Activated CD8-positive, alpha-beta memory T cell treated with anti-CD3 and anti-CD28 coated beads, Interleukin-2, amount 10 ng/mL, durations not matched to agents 7 days and 5 days (primary cell): ENCODE data around the gene PLB1. TPM values are rescaled to one million over a fixed set of nuclear protein-coding genes. Genes with fewer than 3 reads are reported as not detected.
A peak's percentile ranks its signal among the peaks of the same experiment; 100 is the strongest.
"Not testable (repeated sequence)": the region's sequence is repeated elsewhere in the genome, so short reads cannot be mapped to it uniquely, and the experiment has no call there.

Experiments
- ATAC-seq: fragments of 150-1000 bp; cut with Tn5 transposase; one replicate; pipeline ENCODE4 v1.10.0; 2021; ENCODE audit warnings: moderate library complexity
- CTCF ChIA-PET: fragments of 350-600 bp; sonication (Branson Sonifier 250); formaldehyde crosslinking; loops from one replicate; lab custom pipeline; 2021; ENCODE audit warnings: antibody characterized with exemption; lab: Charles Lee
- DNase-seq: peaks from one replicate; pipeline ENCODE4 v3.0.0-alpha.2; 2020
- H3K27ac Mint-ChIP-seq: one replicate; pipeline ENCODE4 v1.8.0; 2021; ENCODE audit warnings: mild to moderate bottlenecking, mixed read lengths
- H3K27me3 Mint-ChIP-seq: one replicate; pipeline ENCODE4 v1.8.0; 2021; ENCODE audit warnings: mixed read lengths
- H3K36me3 Mint-ChIP-seq: one replicate; pipeline ENCODE4 v1.8.0; 2021; ENCODE audit warnings: mild to moderate bottlenecking, mixed read lengths
- H3K4me1 Mint-ChIP-seq: one replicate; pipeline ENCODE4 v1.8.0; 2021; ENCODE audit warnings: mixed read lengths
- H3K4me3 Mint-ChIP-seq: one replicate; pipeline ENCODE4 v1.8.0; 2021; ENCODE audit warnings: mild to moderate bottlenecking, moderate library complexity, mixed read lengths
- H3K9me3 Mint-ChIP-seq: one replicate; pipeline ENCODE4 v1.8.0; 2022; ENCODE audit warnings: low read depth, mixed read lengths
- total RNA-seq, 2 experiments: library from RNA; stranded (reverse); gene quantifications; one replicate each; pipeline ENCODE4 v1.2.3, GENCODE V29; 2021

PLB1 gene
- total RNA-seq, 2 experiments from 2014 or later, result 0.67 to 1.2 TPM

DNA sequence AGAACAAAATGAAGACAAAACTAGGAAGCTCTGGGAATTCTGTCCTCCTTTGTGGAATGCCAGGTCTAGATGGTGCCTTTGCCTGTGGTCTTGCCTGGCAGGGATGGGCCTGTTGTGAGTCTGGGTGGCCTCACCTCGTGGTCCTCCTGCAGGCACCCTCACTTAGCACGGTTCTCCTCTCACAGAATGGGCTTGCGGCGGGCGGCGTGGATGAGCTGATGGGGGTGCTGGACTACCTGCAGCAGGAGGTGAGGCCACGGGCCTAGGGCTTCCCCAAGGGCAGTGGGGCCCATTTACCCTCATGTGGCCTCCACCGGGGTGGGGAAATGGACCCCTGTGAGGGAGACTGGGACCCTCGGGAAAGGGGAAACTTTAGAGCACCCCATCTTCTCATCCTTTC, 42.3 kb downstream of the PLB1 start:
- H3K27ac Mint-ChIP-seq, result no peak overlapping the region

DNA sequence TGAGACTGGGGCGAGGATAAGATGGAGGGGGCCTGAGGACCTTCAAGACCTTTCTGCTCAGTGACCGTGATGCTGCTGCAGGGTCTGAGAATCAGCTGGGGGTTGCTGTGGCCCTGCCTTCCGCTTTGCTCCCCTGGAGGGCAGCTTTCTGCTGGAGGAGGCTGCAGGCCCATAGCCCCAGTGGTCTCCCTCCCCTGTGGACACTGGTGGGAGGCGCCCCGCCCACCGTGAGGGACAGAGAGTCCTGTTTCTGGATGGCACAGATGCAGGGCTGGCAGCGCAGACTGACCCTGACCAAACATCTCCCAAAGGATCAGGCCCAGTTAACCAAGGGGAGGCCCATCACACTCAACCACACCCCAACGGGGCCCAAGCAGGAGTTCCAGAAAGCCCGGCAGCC, 42.8 kb downstream of the PLB1 start:
- no peak for DNase-seq
- Mint-ChIP-seq H3K36me3 (peaks cover 4% of the 10 kb centered on the region), H3K27me3 (peaks cover 8% of the 10 kb centered on the region)

More for the DNA sequence above, 42.3 kb downstream of the PLB1 start:
- H3K4me3 Mint-ChIP-seq, result no peak overlapping the region
- DNase-seq, result no peak
- peaks cover 9% of the 10 kb centered on the region for H3K4me1 Mint-ChIP-seq
- CTCF ChIA-PET, result no interaction called here
- peaks cover 10% of the 10 kb centered on the region for H3K27me3 Mint-ChIP-seq
- no peaks in the 10 kb centered on the region for H3K9me3 Mint-ChIP-seq
- ATAC-seq, result no peak
- H3K36me3 Mint-ChIP-seq, result peaks cover 4% of the 10 kb centered on the region

DNA sequence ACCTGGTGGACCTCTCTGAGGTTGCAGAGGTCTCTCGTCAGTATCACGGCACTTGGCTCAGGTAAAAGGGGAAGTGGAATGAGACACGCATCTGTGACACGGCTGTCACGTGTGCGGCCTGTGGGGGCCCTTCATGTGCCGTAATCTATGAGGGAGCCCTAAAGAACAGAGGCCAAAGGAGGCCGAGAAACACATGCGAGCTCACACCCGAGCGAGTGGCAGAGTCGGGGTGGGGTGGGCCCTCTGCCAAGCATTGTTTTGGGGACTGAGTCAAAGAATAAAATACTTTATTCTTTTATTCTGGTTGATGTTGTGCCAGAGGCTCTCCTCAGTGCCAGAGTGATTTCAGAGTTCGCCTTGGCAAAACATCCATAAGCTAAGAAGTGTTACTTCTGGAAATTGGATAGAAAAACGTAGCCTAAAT, 43.3 kb downstream of the PLB1 start:
- H3K27me3 Mint-ChIP-seq, result peaks cover 3% of the 10 kb centered on the region
- no peaks in the 10 kb centered on the region for H3K9me3 Mint-ChIP-seq
- CTCF ChIA-PET, result no interaction called here
- DNase-seq (no peak), ATAC-seq (no peak)
- peaks cover 14% of the 10 kb centered on the region for H3K4me1 Mint-ChIP-seq
- peaks cover 4% of the 10 kb centered on the region for H3K36me3 Mint-ChIP-seq
- no peak overlapping the region for H3K27ac Mint-ChIP-seq
- H3K4me3 Mint-ChIP-seq, result no peak overlapping the region

More for the DNA sequence above, 42.8 kb downstream of the PLB1 start:
- ATAC-seq, result no peak
- CTCF ChIA-PET, result no interaction called here
- Mint-ChIP-seq H3K27ac (no peak overlapping the region), H3K9me3 (no peaks in the 10 kb centered on the region), H3K4me3 (no peak overlapping the region), H3K4me1 (peaks cover 10% of the 10 kb centered on the region)

- H3K27me3 Mint-ChIP-seq, result no peaks in the 10 kb centered on the region
- H3K27ac Mint-ChIP-seq, result no peak overlapping the region
- DNase-seq, result no peak
- H3K4me3 Mint-ChIP-seq, result no peak overlapping the region
- H3K4me1 Mint-ChIP-seq, result peaks cover 57% of the 10 kb centered on the region
- H3K9me3 Mint-ChIP-seq, result no peaks in the 10 kb centered on the region
- H3K36me3 Mint-ChIP-seq, result peaks cover 2% of the 10 kb centered on the region
- CTCF ChIA-PET, result interaction anchor here (1.3 kb wide), 1 partner anchor 14 kb away, joined by 6 read pairs; no protein-coding TSS in a partner anchor
- no peak for ATAC-seq
These were observed 47.6 kb downstream of the PLB1 start for GRCh38 chr2:28543316-28544035.

- DNase-seq, result no peak
- Mint-ChIP-seq H3K36me3 (peaks cover 2% of the 10 kb centered on the region), H3K4me3 (no peak overlapping the region), H3K4me1 (peaks cover 61% of the 10 kb centered on the region), H3K27me3 (no peaks in the 10 kb centered on the region), H3K9me3 (no peaks in the 10 kb centered on the region), H3K27ac (peak overlapping the region; percentile 84)
- no peak for ATAC-seq
- CTCF ChIA-PET, result no interaction called here
These were observed 48.1 kb downstream of the PLB1 start for GRCh38 chr2:28544036-28544346.

DNA sequence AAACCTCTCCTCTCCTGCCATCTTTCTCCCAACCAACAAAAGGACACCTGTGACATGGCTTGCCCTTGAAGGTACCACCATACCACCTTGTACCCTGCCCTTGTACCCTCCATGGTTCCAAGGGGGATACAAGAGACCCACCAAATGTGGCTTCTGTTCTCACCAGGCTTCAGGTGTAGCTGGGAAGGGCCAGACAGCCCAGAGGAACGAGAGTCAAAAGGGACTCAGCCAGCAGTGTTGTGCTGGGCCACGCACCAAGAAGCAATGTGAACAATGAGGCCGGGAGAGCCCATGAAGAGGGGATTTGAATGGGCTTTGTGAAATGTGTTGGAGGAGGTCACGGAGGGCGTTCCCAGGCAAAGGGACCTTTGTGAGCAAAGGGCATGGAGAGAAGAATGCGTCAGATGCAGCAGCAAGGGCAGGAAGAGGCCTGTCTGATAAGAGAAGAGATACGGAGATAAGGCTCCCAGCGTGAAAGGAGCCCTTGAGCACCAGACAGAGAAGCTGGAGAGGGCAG, 48.6 kb downstream of the PLB1 start:
- Mint-ChIP-seq H3K36me3 (peaks cover 2% of the 10 kb centered on the region), H3K4me3 (peak overlapping the region; percentile 3), H3K27me3 (no peaks in the 10 kb centered on the region), H3K9me3 (no peaks in the 10 kb centered on the region), H3K4me1 (peaks cover 63% of the 10 kb centered on the region), H3K27ac (peak overlapping the region; percentile 84)
- ATAC-seq (peak; percentile 5), DNase-seq (no peak)
- CTCF ChIA-PET, result interaction anchor here (1.3 to 1.6 kb wide), 2 partner anchors 11 to 23 kb away, joined by 4 to 5 read pairs; no protein-coding TSS in a partner anchor

DNA sequence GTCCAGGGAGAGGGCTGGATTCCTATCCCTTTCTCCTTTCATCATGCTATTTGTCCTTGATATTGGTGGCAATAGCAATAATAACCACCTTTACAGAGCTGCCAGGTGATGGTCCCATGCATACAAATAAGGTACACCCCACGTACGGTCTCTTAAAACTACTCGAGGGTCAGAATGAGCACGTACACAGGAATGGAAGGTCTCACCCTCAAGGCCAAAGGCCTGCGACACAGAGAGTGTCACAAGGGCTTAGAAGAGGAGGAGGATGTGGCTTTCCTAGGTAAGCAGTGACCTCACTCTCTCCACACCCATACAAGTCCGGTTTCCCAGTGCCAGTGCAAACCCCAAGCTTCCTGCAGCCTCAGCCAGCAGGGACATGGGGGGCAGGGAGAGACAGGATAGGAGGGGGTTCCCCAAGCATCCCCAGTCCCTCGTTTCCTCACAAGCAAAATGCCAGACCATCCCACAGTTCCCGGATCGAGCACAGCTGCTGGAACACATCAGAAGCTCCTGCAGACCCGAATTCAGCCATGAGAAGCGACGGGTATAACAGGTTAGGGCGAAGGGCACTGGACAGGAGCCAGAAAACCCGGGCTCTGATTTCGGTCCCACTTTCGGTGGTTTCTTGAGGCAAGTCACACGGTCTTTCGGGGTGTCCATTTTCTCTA, 49.2 kb downstream of the PLB1 start:
- CTCF ChIA-PET, result interaction anchor here (1.1 to 1.6 kb wide), 3 partner anchors 11 to 266 kb away, joined by 3 to 5 read pairs (median 4); no protein-coding TSS in a partner anchor
- DNase-seq (peak; percentile 83), ATAC-seq (peak; percentile 82)
- peak overlapping the region; percentile 32 for H3K4me3 Mint-ChIP-seq
- peak overlapping the region; percentile 84 for H3K27ac Mint-ChIP-seq
- no peaks in the 10 kb centered on the region for H3K9me3 Mint-ChIP-seq
- peaks cover 66% of the 10 kb centered on the region for H3K4me1 Mint-ChIP-seq
- no peaks in the 10 kb centered on the region for H3K27me3 Mint-ChIP-seq
- peaks cover 2% of the 10 kb centered on the region for H3K36me3 Mint-ChIP-seq

GRCh38 chr2:28545590-28546200, 49.8 kb downstream of the PLB1 start:
- H3K27ac Mint-ChIP-seq, result peak overlapping the region; percentile 84
- H3K4me3 Mint-ChIP-seq, result no peak overlapping the region
- peak; percentile 90 for DNase-seq
- H3K4me1 Mint-ChIP-seq, result peaks cover 66% of the 10 kb centered on the region
- ATAC-seq, result peak; percentile 71
- CTCF ChIA-PET, result interaction anchor here (0.6 to 1.6 kb wide), 4 partner anchors 10 to 265 kb away, joined by 3 to 5 read pairs (median 4); no protein-coding TSS in a partner anchor
- no peaks in the 10 kb centered on the region for H3K27me3 Mint-ChIP-seq
- peaks cover 2% of the 10 kb centered on the region for H3K36me3 Mint-ChIP-seq
- no peaks in the 10 kb centered on the region for H3K9me3 Mint-ChIP-seq

- Mint-ChIP-seq H3K9me3 (no peaks in the 10 kb centered on the region), H3K4me1 (peaks cover 66% of the 10 kb centered on the region), H3K27me3 (no peaks in the 10 kb centered on the region), H3K27ac (peak overlapping the region; percentile 84), H3K4me3 (no peak overlapping the region), H3K36me3 (peaks cover 2% of the 10 kb centered on the region)
- CTCF ChIA-PET, result interaction anchor here (0.6 to 2.4 kb wide), 4 partner anchors 10 to 265 kb away, joined by 3 to 17 read pairs (median 4); no protein-coding TSS in a partner anchor
- ATAC-seq (no peak), DNase-seq (no peak)
These were observed 50.4 kb downstream of the PLB1 start for GRCh38 chr2:28546242-28546641.

- H3K27ac Mint-ChIP-seq, result peak overlapping the region; percentile 75
- DNase-seq (no peak), ATAC-seq (no peak)
- peaks cover 2% of the 10 kb centered on the region for H3K36me3 Mint-ChIP-seq
- no peak overlapping the region for H3K4me3 Mint-ChIP-seq
- CTCF ChIA-PET, result interaction anchor here (0.6 to 2.4 kb wide), 7 partner anchors 11 to 779 kb away, joined by 3 to 17 read pairs (median 4); no protein-coding TSS in a partner anchor
- H3K4me1 Mint-ChIP-seq, result peaks cover 68% of the 10 kb centered on the region
- no peaks in the 10 kb centered on the region for H3K27me3 Mint-ChIP-seq
- H3K9me3 Mint-ChIP-seq, result no peaks in the 10 kb centered on the region
These were observed 51.5 kb downstream of the PLB1 start for GRCh38 chr2:28547223-28547860.

DNA sequence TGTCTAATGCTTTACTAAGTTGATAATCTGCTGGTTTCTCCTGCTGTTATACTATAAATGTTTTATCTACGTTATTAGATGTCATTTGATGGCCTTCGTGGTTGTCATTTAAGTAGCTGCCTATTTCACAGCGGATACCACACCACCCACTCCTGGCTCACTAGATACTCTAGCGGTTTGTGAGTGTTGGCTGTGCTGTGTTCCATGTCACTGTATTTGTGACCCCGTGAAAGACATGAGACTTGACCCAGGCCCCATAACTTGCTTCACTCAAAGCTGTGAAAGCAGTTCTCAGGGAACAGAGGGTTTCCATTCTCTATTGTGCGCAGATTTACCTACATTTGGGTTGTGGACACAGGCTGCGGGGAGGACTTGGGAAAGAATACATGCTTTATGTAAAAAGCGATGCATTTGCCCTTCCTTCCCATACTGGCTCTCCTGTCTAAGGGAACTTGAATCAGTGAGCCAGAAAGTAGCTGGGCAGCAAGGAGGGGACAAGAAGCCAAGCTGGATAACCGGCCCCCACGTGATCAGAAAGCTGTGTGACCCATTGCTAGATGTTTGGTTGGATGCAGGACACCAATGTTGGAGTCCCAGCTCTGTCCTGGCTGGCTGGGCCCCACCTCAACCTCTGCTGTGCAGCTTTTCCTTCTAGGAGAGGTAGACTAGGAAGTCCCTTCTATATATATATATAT, 52.2 kb downstream of the PLB1 start:
- Mint-ChIP-seq H3K4me1 (peaks cover 66% of the 10 kb centered on the region), H3K27ac (peak overlapping the region; percentile 75), H3K4me3 (no peak overlapping the region), H3K9me3 (no peaks in the 10 kb centered on the region), H3K27me3 (no peaks in the 10 kb centered on the region), H3K36me3 (no peaks in the 10 kb centered on the region)
- peak; percentile 76 for DNase-seq
- CTCF ChIA-PET, result interaction anchor here (1.0 to 2.4 kb wide), 6 partner anchors 10 to 780 kb away, joined by 3 to 17 read pairs (median 5); no protein-coding TSS in a partner anchor
- ATAC-seq, result peak; percentile 31

- not testable (repeated sequence) for H3K36me3 Mint-ChIP-seq, DNase-seq
These were observed 54.5 kb downstream of the PLB1 start for GRCh38 chr2:28550345-28550744.

More at GRCh38 chr2:28550345-28550744, 54.5 kb downstream of the PLB1 start:
- not testable (repeated sequence) for ATAC-seq, H3K27ac Mint-ChIP-seq, H3K27me3 Mint-ChIP-seq, H3K4me3 Mint-ChIP-seq, H3K9me3 Mint-ChIP-seq
- peaks cover 47% of the 10 kb centered on the region for H3K4me1 Mint-ChIP-seq
- CTCF ChIA-PET, result interaction anchor here (1.2 kb wide), 1 partner anchor 16 kb away, joined by 3 read pairs; no protein-coding TSS in a partner anchor
